DMS53 treated with DMSO at 0.1 percent for 48 hours (cell line): Measurements from ENCODE around the gene GRAP.
"Not testable (repeated sequence)": the region's sequence is repeated elsewhere in the genome, so short reads cannot be mapped to it uniquely, and the experiment has no call there.

ENCODE experiments used
- DNase-seq: peaks from one replicate; lab custom pipeline; 2025; ENCODE audit not compliant: unreplicated experiment; lab: John Stamatoyannopoulos, UW

GRAP gene

DNA sequence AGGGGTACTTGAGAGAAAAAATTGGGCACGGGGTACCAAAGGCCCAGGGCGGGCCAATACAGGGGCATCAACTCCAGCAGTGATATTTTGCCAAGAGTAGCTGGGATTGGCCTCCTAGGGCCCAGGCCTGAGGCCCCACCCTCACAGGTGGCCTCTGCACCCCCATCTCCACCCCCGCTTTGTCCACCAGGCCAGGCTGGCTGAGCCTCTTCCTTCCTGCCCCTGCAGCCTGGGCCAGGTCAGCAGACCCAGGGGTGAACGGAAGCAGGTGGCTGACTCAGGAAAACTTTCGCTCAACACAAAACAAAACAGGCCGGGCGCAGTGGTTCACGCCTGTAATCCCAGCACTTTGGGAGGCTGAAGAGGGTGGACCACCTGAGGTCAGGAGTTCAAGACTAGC, 3.7 kb downstream of the GRAP start:
- DNase-seq, result not testable (repeated sequence)

DNA sequence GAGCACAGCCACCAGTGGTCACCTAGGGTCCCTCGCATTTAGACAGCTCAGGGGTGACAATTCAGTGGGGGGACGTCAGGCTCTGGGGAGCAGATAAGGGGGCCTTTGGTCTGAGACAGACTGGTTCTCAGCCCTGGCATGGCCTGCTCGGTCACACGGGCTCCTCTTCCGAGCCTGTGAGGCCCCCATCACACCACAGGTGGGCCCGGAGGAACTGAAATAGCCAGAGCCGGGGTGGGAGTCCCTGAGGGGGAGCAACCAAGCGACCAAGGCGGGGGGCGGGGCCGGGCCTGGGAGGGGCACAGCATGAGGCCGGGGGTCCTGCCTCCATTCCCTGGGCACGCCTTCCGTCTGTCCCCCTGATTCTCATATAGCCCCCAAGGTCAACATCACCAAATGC, 4.4 kb downstream of the GRAP start:
- DNase-seq, result not testable (repeated sequence)

- DNase-seq, result not testable (repeated sequence)
These were observed 4.9 kb downstream of the GRAP start for GRCh38 chr17:19041871-19042270.

- not testable (repeated sequence) for DNase-seq
These were observed 6.4 kb downstream of the GRAP start for GRCh38 chr17:19040350-19040749.

- DNase-seq, result not testable (repeated sequence)
These were observed 8.0 kb downstream of the GRAP start for GRCh38 chr17:19038730-19039129.

DNA sequence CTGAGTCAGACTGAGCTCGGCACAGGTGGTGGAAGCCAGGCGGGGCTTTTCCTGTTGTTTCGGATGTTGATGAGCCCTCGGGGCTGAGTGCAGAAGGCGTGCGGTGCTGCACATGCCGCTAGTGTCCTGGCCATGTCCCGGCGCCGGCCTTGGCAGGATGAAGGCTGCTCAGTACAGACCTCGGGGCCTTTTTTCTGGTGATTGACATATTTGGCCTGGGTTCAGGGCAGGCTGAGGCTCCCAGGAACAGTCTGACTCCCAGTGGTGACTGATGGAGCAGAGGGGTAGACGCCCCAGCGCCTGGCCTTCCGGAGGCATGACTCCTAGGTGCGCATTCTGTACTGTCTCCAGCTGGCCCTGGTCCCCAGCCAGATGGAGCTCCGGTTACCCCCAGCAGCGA, 8.8 kb downstream of the GRAP start:
- DNase-seq, result not testable (repeated sequence)

DNA sequence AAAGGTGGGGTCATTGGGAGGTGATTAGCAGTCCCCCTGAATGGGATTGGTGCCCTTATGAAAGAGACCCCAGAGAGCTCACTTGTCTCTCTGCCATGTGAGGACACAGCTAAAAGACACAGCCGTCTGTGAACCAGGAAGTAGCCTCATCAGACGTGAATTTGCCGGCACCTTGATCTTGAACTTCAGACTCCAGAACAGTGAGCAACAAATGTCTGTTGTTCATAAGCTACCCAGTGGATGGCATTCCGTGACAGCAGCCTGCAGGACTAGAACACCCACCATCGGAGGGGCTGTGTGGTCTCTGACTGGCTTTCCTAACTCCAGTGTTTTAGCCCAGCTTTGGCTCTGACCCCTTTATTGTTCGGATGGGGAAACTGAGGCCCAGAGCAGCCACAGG, 9.2 kb downstream of the GRAP start:
- DNase-seq, result not testable (repeated sequence)

GRCh38 chr17:19036186-19036585, 10.6 kb downstream of the GRAP start:
- not testable (repeated sequence) for DNase-seq

DNA sequence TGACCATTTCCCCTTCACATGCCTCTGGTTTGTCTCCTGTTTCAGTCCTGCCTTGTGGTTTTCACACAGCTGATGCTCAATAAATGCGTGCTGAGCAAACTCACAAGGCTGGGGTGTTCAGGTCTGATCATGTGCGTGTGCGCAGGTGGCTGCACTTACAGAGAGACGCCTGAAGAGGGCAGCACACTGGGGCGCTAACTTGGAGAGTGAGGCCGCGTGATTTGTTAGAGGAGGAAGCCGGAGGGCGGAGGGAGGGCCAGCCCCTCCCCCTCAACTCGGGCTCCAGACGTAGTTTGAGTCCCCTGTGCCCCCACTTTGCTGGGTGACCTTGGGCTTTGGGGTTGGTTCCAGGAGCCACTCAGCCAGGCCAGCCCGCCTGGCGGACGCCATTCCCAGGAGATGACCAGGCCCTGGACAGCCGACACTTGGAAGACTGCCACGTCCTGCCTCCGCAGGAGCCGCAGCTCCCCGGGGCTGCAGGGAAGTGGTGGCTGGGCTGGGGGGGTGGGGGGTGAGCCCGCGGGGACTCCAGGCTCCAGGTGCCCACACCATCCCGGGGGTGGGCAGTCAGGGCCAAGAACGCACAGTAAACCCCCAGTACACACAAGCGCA, 14.3 kb downstream of the GRAP start:
- not testable (repeated sequence) for DNase-seq

DNA sequence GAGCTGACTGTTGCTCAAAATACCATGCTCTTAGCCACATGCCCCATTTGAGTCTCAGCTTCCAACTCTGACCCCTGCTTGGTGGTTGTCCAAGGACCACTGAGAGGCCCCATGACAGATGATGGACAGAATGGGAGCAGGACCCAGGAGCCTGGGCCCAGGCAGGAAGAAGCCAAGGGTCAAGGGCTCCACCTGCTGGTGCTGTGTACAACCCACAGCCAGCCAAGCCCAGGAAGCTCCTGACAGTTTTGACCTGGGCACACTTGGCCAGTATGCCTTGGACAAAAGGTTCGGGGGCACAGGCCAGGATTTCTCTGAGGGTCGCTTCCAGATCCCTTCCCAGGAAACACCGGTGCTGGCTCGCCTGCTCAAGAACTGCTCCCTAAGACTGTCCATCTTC, 15.0 kb downstream of the GRAP start:
- not testable (repeated sequence) for DNase-seq

DNA sequence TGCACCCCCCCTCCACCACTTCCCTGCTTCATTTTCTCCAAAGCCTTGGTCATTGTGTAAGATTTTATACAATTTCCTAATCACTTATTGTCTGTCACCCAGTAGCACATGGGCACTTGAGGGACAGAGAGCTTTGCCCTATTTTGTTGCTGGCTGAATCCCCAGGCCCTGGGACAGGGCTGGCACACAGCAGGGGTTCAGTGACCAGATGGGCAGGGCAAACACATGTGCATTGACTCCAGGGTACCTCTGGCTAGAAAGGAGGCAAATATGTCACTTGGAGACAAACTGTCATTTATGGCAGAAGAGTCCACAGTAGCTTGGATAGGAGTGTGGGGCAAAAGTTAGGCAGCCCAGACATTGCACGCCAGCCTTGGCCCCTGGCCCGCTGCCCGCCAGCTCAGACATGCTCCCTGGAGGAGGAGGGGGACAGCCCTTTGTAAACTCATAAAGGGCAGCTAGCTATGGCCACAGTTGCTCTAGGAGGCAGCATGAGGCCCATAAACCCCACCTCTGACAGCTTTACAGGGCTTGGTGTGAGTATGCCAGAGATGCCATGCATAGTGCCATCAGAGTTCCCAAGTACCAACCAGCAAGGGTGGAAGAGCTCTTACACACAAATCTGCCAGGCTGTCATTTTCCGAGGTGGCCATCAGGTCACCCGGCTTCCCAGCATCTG, 15.8 kb downstream of the GRAP start:
- DNase-seq, result not testable (repeated sequence)

GRCh38 chr17:19029740-19030139, 17.0 kb downstream of the GRAP start:
- not testable (repeated sequence) for DNase-seq

GRCh38 chr17:19028671-19029070, 18.1 kb downstream of the GRAP start:
- DNase-seq, result not testable (repeated sequence)

- no peak for DNase-seq
These were observed 22.4 kb downstream of the GRAP start for GRCh38 chr17:19024101-19025078.

DNA sequence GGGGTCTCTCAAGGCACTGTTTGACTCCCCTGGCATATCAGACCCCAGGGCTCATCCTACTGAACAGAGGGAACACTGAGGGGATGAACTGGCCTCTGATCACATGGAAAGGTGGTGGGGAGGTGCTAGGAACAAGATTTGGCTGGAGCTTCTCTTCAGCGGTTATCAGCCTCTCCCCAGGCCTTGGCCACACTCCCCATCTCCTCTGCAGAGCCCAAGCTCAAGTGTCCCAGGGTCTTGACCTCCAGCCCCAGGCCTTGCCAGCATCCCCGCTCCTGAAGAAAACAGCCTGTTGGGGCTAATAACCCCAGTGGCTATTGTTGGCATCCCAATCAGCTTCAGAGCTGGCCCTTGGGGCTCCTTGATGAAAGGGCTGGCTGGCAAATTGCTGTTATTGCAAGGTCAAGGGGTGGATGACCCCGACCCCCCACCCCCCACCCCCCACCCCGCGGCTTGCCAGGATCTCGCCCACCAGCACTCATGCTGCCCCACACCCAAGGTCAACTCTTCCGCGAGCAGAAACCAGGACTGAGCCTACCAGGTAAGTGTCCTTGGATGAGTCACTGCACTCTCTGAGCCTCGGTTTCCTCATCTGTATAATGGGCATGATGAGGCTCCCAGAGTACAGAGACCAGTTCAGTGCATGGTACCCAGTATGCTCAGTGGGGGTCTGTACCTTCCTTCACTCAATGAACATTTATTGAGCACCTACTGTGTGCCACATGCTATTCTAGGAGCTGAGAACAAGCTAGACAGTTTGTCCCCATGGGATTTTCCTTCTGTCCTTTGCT, 23.4 kb downstream of the GRAP start:
- no peak for DNase-seq

DNA sequence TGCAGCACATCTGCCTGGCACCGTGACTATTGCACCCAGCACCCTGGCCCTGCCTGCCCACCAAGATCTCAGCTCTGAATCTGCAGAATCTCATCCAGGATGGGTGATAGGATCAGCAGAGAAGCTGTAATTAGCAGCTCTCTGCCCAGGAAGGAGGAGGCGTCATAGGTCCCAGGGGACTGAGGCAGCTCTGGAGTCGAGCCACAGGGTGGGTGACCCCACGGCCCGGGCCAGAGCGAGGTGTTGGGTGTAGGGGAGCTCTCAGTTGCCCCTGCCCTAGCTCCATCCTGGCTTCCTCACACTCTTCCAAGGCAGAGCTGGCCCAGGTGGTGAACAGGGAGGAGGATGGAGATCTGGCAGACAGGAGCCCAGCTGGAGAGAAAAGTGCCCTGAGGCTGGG, 24.0 kb downstream of the GRAP start:
- no peak for DNase-seq

DNA sequence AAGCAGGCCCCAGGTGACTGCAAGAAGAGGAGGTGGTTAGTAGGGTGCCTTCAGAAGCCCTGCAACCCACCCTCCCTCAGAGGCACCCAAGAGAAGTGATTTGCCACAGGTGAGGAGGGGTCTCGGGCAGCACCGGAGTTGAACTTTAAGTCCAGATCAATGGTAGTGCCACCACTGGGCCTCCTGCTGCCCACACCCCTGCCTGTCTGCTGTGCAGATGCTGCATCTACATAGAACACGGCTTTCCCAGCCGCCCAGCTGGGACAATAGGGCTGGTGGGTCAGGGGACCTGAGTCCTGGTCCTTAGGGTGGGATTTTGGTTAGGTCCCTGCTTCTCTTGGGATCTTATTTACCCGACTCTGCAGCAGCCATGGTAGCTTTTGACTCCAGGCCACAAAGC, 24.6 kb downstream of the GRAP start:
- DNase-seq, result no peak

GRCh38 chr17:19021622-19022083, 25.1 kb downstream of the GRAP start:
- no peak for DNase-seq

- not testable (repeated sequence) for DNase-seq
These were observed 25.6 kb downstream of the GRAP start for GRCh38 chr17:19021011-19021621.

DNA sequence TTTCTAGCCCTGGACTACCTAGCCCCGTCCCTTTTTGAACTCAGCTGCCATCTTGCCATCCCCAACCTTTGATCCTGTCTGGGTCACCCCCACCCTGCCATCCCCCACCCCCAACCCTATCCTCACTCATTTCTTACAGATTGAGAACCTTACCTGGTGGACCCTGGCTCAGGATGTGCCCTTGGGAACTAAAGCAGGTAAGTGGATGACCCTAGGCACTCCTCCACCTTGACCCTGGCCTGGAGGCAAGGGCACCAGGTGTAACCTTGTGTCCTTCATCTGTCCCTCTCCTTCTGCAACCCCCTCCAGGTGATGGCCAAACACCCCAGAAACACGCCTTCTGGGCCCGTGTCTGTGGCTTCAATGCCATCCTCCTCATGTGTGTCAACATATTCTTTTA, 26.7 kb downstream of the GRAP start:
- no peak for DNase-seq
